DND-41 (cell line): ENCODE data around the gene CCDC178.

Experiments
- EZH2 ChIP-seq: IDR thresholded peaks from 3 replicates; pipeline ENCODE4 v1.6.1; 2012; ENCODE audit warnings: borderline replicate concordance, low read depth, mild to moderate bottlenecking, moderate library complexity, low read length, inconsistent platforms; ENCODE audit not compliant: severe bottlenecking
- TF ChIP-seq, protein P1 (sequence below): IDR thresholded peaks from 2 replicates; pipeline ENCODE4 v1.5.1; 2012; ENCODE audit warnings: borderline replicate concordance, low read length, moderate library complexity, mild to moderate bottlenecking; ENCODE audit not compliant: poor library complexity, severe bottlenecking; ENCODE audit errors: extremely low read depth

DNA sequence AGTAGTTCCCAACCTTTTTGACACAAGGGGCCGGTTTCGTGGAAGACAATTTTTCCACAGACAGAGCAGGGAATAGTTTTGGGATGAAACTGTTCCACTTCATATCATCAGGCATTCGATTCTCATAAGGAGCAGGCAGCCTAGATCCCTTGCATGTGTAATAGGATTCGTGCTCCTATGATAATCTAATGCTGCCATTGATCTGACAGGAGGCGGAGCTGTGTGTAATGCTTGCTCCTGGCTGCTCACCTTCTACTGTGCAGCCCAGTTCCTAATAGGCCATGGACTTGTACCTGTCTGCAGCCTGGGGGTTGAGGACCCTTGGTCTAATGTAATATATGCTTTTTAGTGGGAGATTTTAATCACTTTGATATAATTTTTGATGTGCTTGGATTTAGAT lies 479.0 kb downstream of the CCDC178 start:
- TF ChIP-seq EZH2 = no peak
- TF ChIP-seq, protein P1, sequence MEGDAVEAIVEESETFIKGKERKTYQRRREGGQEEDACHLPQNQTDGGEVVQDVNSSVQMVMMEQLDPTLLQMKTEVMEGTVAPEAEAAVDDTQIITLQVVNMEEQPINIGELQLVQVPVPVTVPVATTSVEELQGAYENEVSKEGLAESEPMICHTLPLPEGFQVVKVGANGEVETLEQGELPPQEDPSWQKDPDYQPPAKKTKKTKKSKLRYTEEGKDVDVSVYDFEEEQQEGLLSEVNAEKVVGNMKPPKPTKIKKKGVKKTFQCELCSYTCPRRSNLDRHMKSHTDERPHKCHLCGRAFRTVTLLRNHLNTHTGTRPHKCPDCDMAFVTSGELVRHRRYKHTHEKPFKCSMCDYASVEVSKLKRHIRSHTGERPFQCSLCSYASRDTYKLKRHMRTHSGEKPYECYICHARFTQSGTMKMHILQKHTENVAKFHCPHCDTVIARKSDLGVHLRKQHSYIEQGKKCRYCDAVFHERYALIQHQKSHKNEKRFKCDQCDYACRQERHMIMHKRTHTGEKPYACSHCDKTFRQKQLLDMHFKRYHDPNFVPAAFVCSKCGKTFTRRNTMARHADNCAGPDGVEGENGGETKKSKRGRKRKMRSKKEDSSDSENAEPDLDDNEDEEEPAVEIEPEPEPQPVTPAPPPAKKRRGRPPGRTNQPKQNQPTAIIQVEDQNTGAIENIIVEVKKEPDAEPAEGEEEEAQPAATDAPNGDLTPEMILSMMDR = no peak
